Measurements from ENCODE around the gene DGKG. TPM values are rescaled to one million over a fixed set of nuclear protein-coding genes. Genes with fewer than 3 reads are reported as not detected.

Gene DGKG
- total and polyA plus RNA-seq, 8 donors = 0.12 to 26.3 (median 2.7) TPM

GRCh38 chr3:186273586-186273985 is 88.4 kb downstream of the DGKG start:
- peaks cover 0 to 15% (median 0%) of the 10 kb centered on the region in 4 donors for H3K36me3 ChIP-seq
- no peaks in the 10 kb centered on the region for H3K4me1 ChIP-seq
- H3K27me3 ChIP-seq = peaks cover 0 to 1% (median 0%) of the 10 kb centered on the region in 3 donors
- TF ChIP-seq EP300 (IDR thresholded peaks at IDR 0.05) (no peak), CTCF (IDR thresholded peaks at IDR 0.05) (no peak), POLR2A (IDR thresholded peaks at IDR 0.05) (no peak), POLR2AphosphoS5 (IDR thresholded peaks at IDR 0.05) (no peak)
- intact Hi-C loops (cut with DNase I; ENCODE audit: low total_unique reads) = no loop called here
- no peak for DNase-seq
- no peak overlapping the region for H3K27ac ChIP-seq
- no peaks in the 10 kb centered on the region for H3K9me3 ChIP-seq
- WGBS, 5 donors = 67 to 83% (median 78%) methylated on average over 9 to 16 of the region's 16 CpGs
- no peak overlapping the region for H3K4me3 ChIP-seq

GRCh38 chr3:186270701-186271100 is 91.3 kb downstream of the DGKG start:
- no peaks in the 10 kb centered on the region for H3K4me1 ChIP-seq

GRCh38 chr3:186268616-186269448 is 93.2 kb downstream of the DGKG start:
- peaks cover 0 to 5% (median 0%) of the 10 kb centered on the region in 4 donors for H3K36me3 ChIP-seq
- peaks cover 0 to 10% (median 0%) of the 10 kb centered on the region in 3 donors for H3K27me3 ChIP-seq
- intact Hi-C loops (cut with DNase I; ENCODE audit: low total_unique reads) = no loop called here
- no peaks in the 10 kb centered on the region for H3K4me1 ChIP-seq
- 82 to 89% (median 86%) methylated on average over 26 to 29 of the region's 29 CpGs for whole genome bisulfite sequencing, 5 donors
- DNase-seq = peak in 1 of 2 donors; percentile 26
- peak in 1 of 7 experiments; percentile 12 for TF ChIP-seq CTCF (IDR thresholded peaks at IDR 0.05)
- TF ChIP-seq POLR2AphosphoS5 (IDR thresholded peaks at IDR 0.05) = no peak
- H3K27ac ChIP-seq = no peak overlapping the region
- no peak overlapping the region for H3K4me3 ChIP-seq
- no peaks in the 10 kb centered on the region for H3K9me3 ChIP-seq

More at GRCh38 chr3:186270701-186271100, 91.3 kb downstream of the DGKG start:
- peaks cover 0 to 10% (median 0%) of the 10 kb centered on the region in 3 donors for H3K27me3 ChIP-seq
- WGBS, 5 donors = 86 to 93% (median 90%) methylated on average over 7 of the region's 7 CpGs
- H3K9me3 ChIP-seq = no peaks in the 10 kb centered on the region
- no peak for DNase-seq
- TF ChIP-seq POLR2A (IDR thresholded peaks at IDR 0.05) = no peak
- TF ChIP-seq POLR2AphosphoS5 (IDR thresholded peaks at IDR 0.05) = no peak
- no peak for TF ChIP-seq CTCF (IDR thresholded peaks at IDR 0.05)
- no peak for TF ChIP-seq EP300 (IDR thresholded peaks at IDR 0.05)
- intact Hi-C loops (cut with DNase I; ENCODE audit: low total_unique reads) = no loop called here
- no peak overlapping the region for H3K4me3 ChIP-seq
- H3K36me3 ChIP-seq = peaks cover 0 to 9% (median 0%) of the 10 kb centered on the region in 4 donors
- H3K27ac ChIP-seq = no peak overlapping the region

- DNase-seq = no peak
- H3K9me3 ChIP-seq = no peaks in the 10 kb centered on the region
- WGBS, 5 donors = 74 to 92% (median 83%) methylated on average over 6 of the region's 6 CpGs
- no peaks in the 10 kb centered on the region for H3K4me1 ChIP-seq
- intact Hi-C loops (cut with DNase I; ENCODE audit: low total_unique reads) = no loop called here
- TF ChIP-seq CTCF (IDR thresholded peaks at IDR 0.05) (no peak), POLR2AphosphoS5 (IDR thresholded peaks at IDR 0.05) (no peak), POLR2A (IDR thresholded peaks at IDR 0.05) (no peak), EP300 (IDR thresholded peaks at IDR 0.05) (no peak)
- H3K27me3 ChIP-seq = peaks cover 0 to 10% (median 0%) of the 10 kb centered on the region in 3 donors
- H3K27ac ChIP-seq = no peak overlapping the region
- no peak overlapping the region for H3K4me3 ChIP-seq
- H3K36me3 ChIP-seq = peaks cover 0 to 5% (median 0%) of the 10 kb centered on the region in 4 donors
Measured at GRCh38 chr3:186267758-186268157, 94.3 kb downstream of the DGKG start.
